ENCODE results near the gene AGRP.

Gene AGRP

DNA sequence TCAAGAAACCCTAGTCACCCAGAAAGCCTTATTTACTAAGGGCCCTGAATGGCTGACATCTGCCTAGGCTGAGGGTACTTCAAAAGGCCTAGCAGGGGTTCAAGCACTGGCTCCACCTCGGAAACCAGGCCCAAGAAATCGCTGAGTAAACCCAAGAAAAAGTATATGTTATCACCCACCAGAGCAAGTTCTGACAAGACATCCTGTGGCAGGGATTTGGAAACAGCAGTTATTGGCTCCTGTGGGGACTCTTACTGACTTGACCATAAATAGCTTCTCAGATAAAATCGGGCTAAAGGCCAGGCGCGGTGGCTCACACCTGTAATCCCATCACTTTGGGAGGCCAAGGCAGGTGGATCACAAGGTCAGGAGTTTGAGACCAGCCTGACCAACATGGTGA lies 14.6 kb downstream of the AGRP start:
- Histone ChIP-seq H3K4me3 (ENCODE audit: low read depth, low read length) (no peak overlapping the region), H3K36me3 (replicated peaks) (no peaks in the 10 kb centered on the region), H3K27me3 (replicated peaks) (no peaks in the 10 kb centered on the region), H3K27ac (no peak overlapping the region)
- DNase-seq = no peak
- TF ChIP-seq CTCF (IDR thresholded peaks at IDR 0.05; ENCODE audit: low read depth, low read length, missing control alignments) = no peak
- in situ Hi-C loops (cut with HindIII; ENCODE audit: low pct_ligation_motif_present, low sequenced_read_pairs) = no loop called here

DNA sequence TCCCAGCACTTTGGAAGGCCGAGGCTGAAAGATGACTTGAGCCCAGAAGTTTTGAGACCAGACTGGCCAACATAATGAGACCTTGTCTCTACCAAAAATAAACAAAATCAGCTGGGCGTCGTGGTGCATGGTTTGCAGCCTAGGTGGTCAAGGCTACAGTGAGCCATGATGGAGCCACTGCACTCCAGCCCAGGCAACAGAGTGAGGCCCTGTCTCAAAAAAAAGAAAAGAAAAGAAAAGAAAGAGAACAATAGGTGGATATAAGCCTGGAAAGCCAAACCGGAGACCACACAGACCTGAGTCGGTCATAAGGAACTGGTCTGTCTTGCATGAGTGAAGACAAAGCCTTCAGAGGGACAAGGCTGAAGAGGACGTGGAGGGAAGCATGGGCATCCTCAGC lies 16.8 kb downstream of the AGRP start:
- no peak for TF ChIP-seq CTCF (IDR thresholded peaks at IDR 0.05; ENCODE audit: low read depth, low read length, missing control alignments)
- no peak overlapping the region for H3K4me3 ChIP-seq (ENCODE audit: low read depth, low read length)
- no peak overlapping the region for H3K27ac ChIP-seq
- DNase-seq = no peak
- H3K27me3 ChIP-seq (replicated peaks) = no peaks in the 10 kb centered on the region
- in situ Hi-C loops (cut with HindIII; ENCODE audit: low pct_ligation_motif_present, low sequenced_read_pairs) = no loop called here
- H3K36me3 ChIP-seq (replicated peaks) = no peaks in the 10 kb centered on the region

- TF ChIP-seq CTCF (IDR thresholded peaks at IDR 0.05; ENCODE audit: low read depth, low read length, missing control alignments) = no peak
- in situ Hi-C loops (cut with HindIII; ENCODE audit: low pct_ligation_motif_present, low sequenced_read_pairs) = no loop called here
- Histone ChIP-seq H3K36me3 (replicated peaks) (no peaks in the 10 kb centered on the region), H3K27me3 (replicated peaks) (no peaks in the 10 kb centered on the region), H3K4me3 (ENCODE audit: low read depth, low read length) (no peak overlapping the region), H3K27ac (no peak overlapping the region)
- no peak for DNase-seq
These were observed 18.8 kb downstream of the AGRP start for GRCh38 chr16:67464565-67464964.

- Histone ChIP-seq H3K36me3 (replicated peaks) (no peaks in the 10 kb centered on the region), H3K4me3 (ENCODE audit: low read depth, low read length) (no peak overlapping the region), H3K27ac (no peak overlapping the region), H3K27me3 (replicated peaks) (no peaks in the 10 kb centered on the region)
- no peak for TF ChIP-seq CTCF (IDR thresholded peaks at IDR 0.05; ENCODE audit: low read depth, low read length, missing control alignments)
- no peak for DNase-seq
- in situ Hi-C loops (cut with HindIII; ENCODE audit: low pct_ligation_motif_present, low sequenced_read_pairs) = no loop called here
These were observed 19.7 kb downstream of the AGRP start for GRCh38 chr16:67463691-67464090.

- DNase-seq = no peak
- no peak for TF ChIP-seq CTCF (IDR thresholded peaks at IDR 0.05; ENCODE audit: low read depth, low read length, missing control alignments)
- H3K36me3 ChIP-seq (replicated peaks) = no peaks in the 10 kb centered on the region
- no peaks in the 10 kb centered on the region for H3K27me3 ChIP-seq (replicated peaks)
- H3K4me3 ChIP-seq (ENCODE audit: low read depth, low read length) = no peak overlapping the region
- no peak overlapping the region for H3K27ac ChIP-seq
- in situ Hi-C loops (cut with HindIII; ENCODE audit: low pct_ligation_motif_present, low sequenced_read_pairs) = no loop called here
These were observed 20.3 kb downstream of the AGRP start for GRCh38 chr16:67463059-67463458.

GRCh38 chr16:67462279-67462655 lies 21.1 kb downstream of the AGRP start:
- H3K36me3 ChIP-seq (replicated peaks) = no peaks in the 10 kb centered on the region
- H3K27ac ChIP-seq = no peak overlapping the region
- no peak overlapping the region for H3K4me3 ChIP-seq (ENCODE audit: low read depth, low read length)
- no peak for TF ChIP-seq CTCF (IDR thresholded peaks at IDR 0.05; ENCODE audit: low read depth, low read length, missing control alignments)
- DNase-seq = no peak
- in situ Hi-C loops (cut with HindIII; ENCODE audit: low pct_ligation_motif_present, low sequenced_read_pairs) = no loop called here
- H3K27me3 ChIP-seq (replicated peaks) = no peaks in the 10 kb centered on the region

Data from brain microvascular endothelial cell (primary cell).